ENCODE results near the gene VSTM2L.

GRCh38 chr20:37934634-37935375, 31.9 kb downstream of the VSTM2L start:
- TF ChIP-seq EGR1 (IDR thresholded peaks at IDR 0.05), result no peak
- no peak for TF ChIP-seq TAF1 (IDR thresholded peaks at IDR 0.05; ENCODE audit: low read depth)
- TF ChIP-seq TCF12 (IDR thresholded peaks at IDR 0.05; ENCODE audit: low read depth), result no peak

Data from Ishikawa (cell line).